HepG2 (cell line): ENCODE results near the gene AP2A2. TPM values are rescaled to one million over a fixed set of nuclear protein-coding genes. Genes with fewer than 3 reads are reported as not detected.

Experiments used
- ARNTL ChIP-seq: sonication (generic); formaldehyde crosslinking; IDR thresholded peaks from 2 replicates; pipeline ENCODE4 v1.4.0; 2020; ENCODE audit warnings: mild to moderate bottlenecking, missing genetic modification reagents
- CCAR2 ChIP-seq: fragments of 200-400 bp; formaldehyde crosslinking; optimal IDR thresholded peaks from 2 replicates; pipeline ENCODE3; 2018; ENCODE audit warnings: low read depth, mild to moderate bottlenecking, low read length, moderate library complexity
- GFI1 ChIP-seq: sonication (generic); formaldehyde crosslinking; IDR thresholded peaks from 2 replicates; pipeline ENCODE4 v1.5.0; 2020; ENCODE audit warnings: missing genetic modification reagents, mild to moderate bottlenecking, borderline replicate concordance
- MLLT10 ChIP-seq: sonication (generic); formaldehyde crosslinking; IDR thresholded peaks from 2 replicates; pipeline ENCODE4 v1.4.0; 2020; ENCODE audit warnings: missing genetic modification reagents
- PPARG ChIP-seq: conservative IDR thresholded peaks from 2 replicates; pipeline ENCODE4 v1.6.1; 2016; ENCODE audit warnings: missing biosample characterization, missing genetic modification reagents
- RAD51 ChIP-seq: fragments of 450-650 bp; IDR thresholded peaks from 2 replicates; pipeline ENCODE4 v1.6.1; 2016; ENCODE audit warnings: borderline replicate concordance
- REXO4 ChIP-seq: sonication (generic); formaldehyde crosslinking; IDR thresholded peaks from 2 replicates; pipeline ENCODE4 v1.8.0; 2022; ENCODE audit warnings: missing genetic modification reagents, mild to moderate bottlenecking, borderline replicate concordance
- SRSF1 ChIP-seq: fragments of 200-400 bp; formaldehyde crosslinking; optimal IDR thresholded peaks from 2 replicates; pipeline ENCODE3; 2017; ENCODE audit warnings: mild to moderate bottlenecking, low read depth, low read length, moderate library complexity
- TAF15 ChIP-seq: fragments of 200-400 bp; formaldehyde crosslinking; IDR thresholded peaks from one replicate; pipeline ENCODE4 v1.6.1; 2018; ENCODE audit warnings: mild to moderate bottlenecking, low read depth, low read length; ENCODE audit not compliant: poor library complexity, severe bottlenecking
- ZNF20 ChIP-seq: sonication (generic); formaldehyde crosslinking; IDR thresholded peaks from 2 replicates; pipeline ENCODE4 v1.4.0; 2020; ENCODE audit warnings: mild to moderate bottlenecking, moderate library complexity, missing genetic modification reagents
- ZNF230 ChIP-seq: sonication (generic); formaldehyde crosslinking; IDR thresholded peaks from 2 replicates; pipeline ENCODE4 v1.4.0; 2020; ENCODE audit warnings: mild to moderate bottlenecking, missing genetic modification reagents
- ZNF280B ChIP-seq: sonication (generic); formaldehyde crosslinking; IDR thresholded peaks from 2 replicates; pipeline ENCODE4 v1.5.0; 2020; ENCODE audit warnings: missing genetic modification reagents, mild to moderate bottlenecking, borderline replicate concordance
- ZNF432 ChIP-seq: sonication (generic); formaldehyde crosslinking; IDR thresholded peaks from 2 replicates; pipeline ENCODE4 v1.5.0; 2020; ENCODE audit warnings: missing genetic modification reagents, mild to moderate bottlenecking, borderline replicate concordance
- ZNF572 ChIP-seq: sonication (generic); formaldehyde crosslinking; IDR thresholded peaks from 2 replicates; pipeline ENCODE4 v1.5.1; 2020; ENCODE audit warnings: mild to moderate bottlenecking, missing genetic modification reagents
- ZNF772 ChIP-seq: sonication (generic); formaldehyde crosslinking; IDR thresholded peaks from 2 replicates; pipeline ENCODE4 v1.5.0; 2020; ENCODE audit warnings: mild to moderate bottlenecking, missing genetic modification reagents
- ZNF883 ChIP-seq: sonication (generic); formaldehyde crosslinking; IDR thresholded peaks from 2 replicates; pipeline ENCODE4 v1.5.1; 2020; ENCODE audit warnings: mild to moderate bottlenecking, missing genetic modification reagents; ENCODE audit errors: not compliant biosample characterization
- ZSCAN20 ChIP-seq: sonication (generic); formaldehyde crosslinking; IDR thresholded peaks from 2 replicates; pipeline ENCODE4 v1.4.0; 2020; ENCODE audit warnings: missing genetic modification reagents, mild to moderate bottlenecking, borderline replicate concordance
- polyA plus RNA-seq, 8 experiments: library from polyadenylated mRNA; depleted of rRNA in 3 of 8; stranded (reverse) in 7 of 8; unstranded in 1 of 8; fragments of >200 nt; fragmentation: Illumina TruSeq in 4 of 8; extraction: Trizol in 4 of 8; gene quantifications; 2 replicates each; pipeline versions ENCODE4 v1.2.1 to v1.2.3, GENCODE V29; 2011 to 2016; ENCODE audit warnings: low read depth in 4 of 8, missing spikeins in 1 of 8, mixed read lengths in 1 of 8; ENCODE audit not compliant: insufficient read depth in 1 of 8
- total RNA-seq, 5 experiments: library from RNA; depleted of rRNA; stranded (reverse); fragments of >200 nt; fragmentation: Illumina TruSeq; extraction: Trizol; gene quantifications; 2 replicates each; pipeline ENCODE4 v1.2.3, GENCODE V29; 2016; ENCODE audit warnings: low read depth in 1 of 5
- TF ChIP-seq, protein P1 (sequence below): sonication (generic); formaldehyde crosslinking; IDR thresholded peaks from 2 replicates; pipeline ENCODE4 v1.4.0; 2020; ENCODE audit warnings: missing genetic modification reagents, borderline replicate concordance
- TF ChIP-seq, protein P2 (sequence below): sonication (generic); formaldehyde crosslinking; IDR thresholded peaks from 2 replicates; pipeline ENCODE4 v1.8.1; 2022; ENCODE audit warnings: low read depth, mild to moderate bottlenecking, missing genetic modification reagents

AP2A2 gene
- total and polyA plus RNA-seq, 2 of the 13 experiments (the other 11 are each of a cell fraction or from before 2014, with no cell fraction given): 25.7 to 75.7 TPM

- TF ChIP-seq GFI1: no peak
- peak; percentile 76; the same call in 1 of the 2 replicates for TF ChIP-seq ZNF772 (CRISPR knock-in tag)
- TF ChIP-seq MLLT10 (CRISPR knock-in tag): no peak
- TF ChIP-seq ZNF20: no peak
- TF ChIP-seq ZSCAN20 (CRISPR knock-in tag): no peak
- TF ChIP-seq ZNF432: no peak
- TF ChIP-seq, protein P1, sequence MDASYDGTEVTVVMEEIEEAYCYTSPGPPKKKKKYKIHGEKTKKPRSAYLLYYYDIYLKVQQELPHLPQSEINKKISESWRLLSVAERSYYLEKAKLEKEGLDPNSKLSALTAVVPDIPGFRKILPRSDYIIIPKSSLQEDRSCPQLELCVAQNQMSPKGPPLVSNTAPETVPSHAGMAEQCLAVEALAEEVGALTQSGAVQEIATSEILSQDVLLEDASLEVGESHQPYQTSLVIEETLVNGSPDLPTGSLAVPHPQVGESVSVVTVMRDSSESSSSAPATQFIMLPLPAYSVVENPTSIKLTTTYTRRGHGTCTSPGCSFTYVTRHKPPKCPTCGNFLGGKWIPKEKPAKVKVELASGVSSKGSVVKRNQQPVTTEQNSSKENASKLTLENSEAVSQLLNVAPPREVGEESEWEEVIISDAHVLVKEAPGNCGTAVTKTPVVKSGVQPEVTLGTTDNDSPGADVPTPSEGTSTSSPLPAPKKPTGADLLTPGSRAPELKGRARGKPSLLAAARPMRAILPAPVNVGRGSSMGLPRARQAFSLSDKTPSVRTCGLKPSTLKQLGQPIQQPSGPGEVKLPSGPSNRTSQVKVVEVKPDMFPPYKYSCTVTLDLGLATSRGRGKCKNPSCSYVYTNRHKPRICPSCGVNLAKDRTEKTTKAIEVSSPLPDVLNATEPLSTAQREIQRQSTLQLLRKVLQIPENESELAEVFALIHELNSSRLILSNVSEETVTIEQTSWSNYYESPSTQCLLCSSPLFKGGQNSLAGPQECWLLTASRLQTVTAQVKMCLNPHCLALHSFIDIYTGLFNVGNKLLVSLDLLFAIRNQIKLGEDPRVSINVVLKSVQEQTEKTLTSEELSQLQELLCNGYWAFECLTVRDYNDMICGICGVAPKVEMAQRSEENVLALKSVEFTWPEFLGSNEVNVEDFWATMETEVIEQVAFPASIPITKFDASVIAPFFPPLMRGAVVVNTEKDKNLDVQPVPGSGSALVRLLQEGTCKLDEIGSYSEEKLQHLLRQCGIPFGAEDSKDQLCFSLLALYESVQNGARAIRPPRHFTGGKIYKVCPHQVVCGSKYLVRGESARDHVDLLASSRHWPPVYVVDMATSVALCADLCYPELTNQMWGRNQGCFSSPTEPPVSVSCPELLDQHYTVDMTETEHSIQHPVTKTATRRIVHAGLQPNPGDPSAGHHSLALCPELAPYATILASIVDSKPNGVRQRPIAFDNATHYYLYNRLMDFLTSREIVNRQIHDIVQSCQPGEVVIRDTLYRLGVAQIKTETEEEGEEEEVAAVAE (CRISPR knock-in tag): no peak
- no peak for TF ChIP-seq RAD51
- TF ChIP-seq ZNF230 (CRISPR knock-in tag): no peak
- TF ChIP-seq, protein P2, sequence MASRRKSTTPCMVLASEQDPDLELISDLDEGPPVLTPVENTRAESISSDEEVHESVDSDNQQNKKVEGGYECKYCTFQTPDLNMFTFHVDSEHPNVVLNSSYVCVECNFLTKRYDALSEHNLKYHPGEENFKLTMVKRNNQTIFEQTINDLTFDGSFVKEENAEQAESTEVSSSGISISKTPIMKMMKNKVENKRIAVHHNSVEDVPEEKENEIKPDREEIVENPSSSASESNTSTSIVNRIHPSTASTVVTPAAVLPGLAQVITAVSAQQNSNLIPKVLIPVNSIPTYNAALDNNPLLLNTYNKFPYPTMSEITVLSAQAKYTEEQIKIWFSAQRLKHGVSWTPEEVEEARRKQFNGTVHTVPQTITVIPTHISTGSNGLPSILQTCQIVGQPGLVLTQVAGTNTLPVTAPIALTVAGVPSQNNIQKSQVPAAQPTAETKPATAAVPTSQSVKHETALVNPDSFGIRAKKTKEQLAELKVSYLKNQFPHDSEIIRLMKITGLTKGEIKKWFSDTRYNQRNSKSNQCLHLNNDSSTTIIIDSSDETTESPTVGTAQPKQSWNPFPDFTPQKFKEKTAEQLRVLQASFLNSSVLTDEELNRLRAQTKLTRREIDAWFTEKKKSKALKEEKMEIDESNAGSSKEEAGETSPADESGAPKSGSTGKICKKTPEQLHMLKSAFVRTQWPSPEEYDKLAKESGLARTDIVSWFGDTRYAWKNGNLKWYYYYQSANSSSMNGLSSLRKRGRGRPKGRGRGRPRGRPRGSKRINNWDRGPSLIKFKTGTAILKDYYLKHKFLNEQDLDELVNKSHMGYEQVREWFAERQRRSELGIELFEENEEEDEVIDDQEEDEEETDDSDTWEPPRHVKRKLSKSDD (CRISPR knock-in tag): no peak
- TF ChIP-seq ARNTL: peak; percentile 96
- no peak for TF ChIP-seq TAF15
- no peak for TF ChIP-seq ZNF883 (CRISPR knock-in tag)
- TF ChIP-seq ZNF280B: no peak
- TF ChIP-seq SRSF1: no peak
- no peak for TF ChIP-seq PPARG (CRISPR knock-in tag)
- no peak for TF ChIP-seq CCAR2
- TF ChIP-seq REXO4 (CRISPR knock-in tag): no peak
- no peak; the same call in 1 of the 2 replicates for TF ChIP-seq ZNF572 (CRISPR knock-in tag)
Measured at GRCh38 chr11:914747-915501, 10.7 kb upstream of the AP2A2 start (continued).
